Skeletal muscle tissue (tissue), 4 donors: Measurements from ENCODE around the gene PEX16. TPM values are rescaled to one million over a fixed set of nuclear protein-coding genes. Genes with fewer than 3 reads are reported as not detected.

Source experiments
- H3K27ac ChIP-seq: one replicate; pipeline ENCODE4 v1.7.0; 2013; ENCODE audit warnings: mild to moderate bottlenecking, low read depth, low read length, inconsistent platforms
- H3K27me3 ChIP-seq, 3 donors: one replicate each; pipeline ENCODE4 v1.7.0; 2013; ENCODE audit warnings: low read length in 3 of 3; ENCODE audit not compliant: control insufficient read depth in 3 of 3, insufficient read depth in 3 of 3
- H3K36me3 ChIP-seq, 3 donors: one replicate each; pipeline ENCODE4 v1.7.0; 2013; ENCODE audit warnings: low read length in 3 of 3; ENCODE audit not compliant: control insufficient read depth in 3 of 3, insufficient read depth in 3 of 3
- H3K4me1 ChIP-seq, 3 donors: one replicate each; pipeline ENCODE4 v1.7.0; 2013; ENCODE audit warnings: low read length in 3 of 3, mild to moderate bottlenecking in 3 of 3; ENCODE audit not compliant: control insufficient read depth in 3 of 3, insufficient read depth in 3 of 3
- H3K4me3 ChIP-seq, 3 donors: one replicate each; pipeline ENCODE4 v1.7.0; 2013; ENCODE audit warnings: low read length in 3 of 3
- H3K9ac ChIP-seq, 3 donors: one replicate each; pipeline ENCODE4 v1.7.0; 2013; ENCODE audit warnings: low read length in 3 of 3, mild to moderate bottlenecking in 3 of 3, moderate library complexity in 2 of 3, low read depth in 1 of 3
- H3K9me3 ChIP-seq, 3 donors: one replicate each; pipeline ENCODE4 v1.7.0; 2013; ENCODE audit warnings: low read length in 3 of 3; ENCODE audit not compliant: control insufficient read depth in 3 of 3
- total RNA-seq: library from RNA; depleted of rRNA; stranded (reverse); fragments of >200 nt; gene quantifications from one replicate; pipeline ENCODE4 v1.2.3, GENCODE V29; 2014
- donor health status: Osteomylitis.

The PEX16 gene
- total RNA-seq, result 20.4 TPM

GRCh38 chr11:45917623-45918330 is at the start of gene PEX16:
PEX16 (minus strand) TSS chr11:45917877; CDS start chr11:45917811, 66 bp downstream.
- Histone ChIP-seq H3K9me3 (no peaks in the 10 kb centered on the region), H3K4me3 (peak within 1 kb of the TSS; percentile 88 to 99 (median 97)), H3K36me3 (peaks cover 27 to 32% (median 29%) of the 10 kb centered on the region in 3 donors), H3K9ac (peak within 1 kb of the TSS; percentile 89 to 97 (median 96)), H3K27ac (peak within 1 kb of the TSS; percentile 93), H3K4me1 (peaks cover 24 to 31% (median 25%) of the 10 kb centered on the region in 3 donors), H3K27me3 (peaks cover 4 to 8% (median 8%) of the 10 kb centered on the region in 3 donors)

GRCh38 chr11:45964911-45965389 is 47.3 kb upstream of the PEX16 start:
- Histone ChIP-seq H3K4me3 (no peak overlapping the region), H3K9me3 (no peaks in the 10 kb centered on the region), H3K36me3 (peaks cover 27 to 41% (median 31%) of the 10 kb centered on the region in 3 donors), H3K4me1 (no peaks in the 10 kb centered on the region), H3K27me3 (no peaks in the 10 kb centered on the region), H3K9ac (no peak overlapping the region), H3K27ac (no peak overlapping the region)

- Histone ChIP-seq H3K36me3 (peaks cover 9 to 17% (median 14%) of the 10 kb centered on the region in 3 donors), H3K27me3 (no peaks in the 10 kb centered on the region)
These were observed 44.1 kb upstream of the PEX16 start for GRCh38 chr11:45961751-45962240.

GRCh38 chr11:45960387-45961095 is 42.9 kb upstream of the PEX16 start:
- Histone ChIP-seq H3K4me1 (no peaks in the 10 kb centered on the region), H3K9me3 (no peaks in the 10 kb centered on the region), H3K4me3 (no peak overlapping the region), H3K9ac (no peak overlapping the region), H3K27me3 (no peaks in the 10 kb centered on the region), H3K36me3 (peaks cover 7 to 12% (median 12%) of the 10 kb centered on the region in 3 donors), H3K27ac (no peak overlapping the region)

More at GRCh38 chr11:45961751-45962240, 44.1 kb upstream of the PEX16 start:
- Histone ChIP-seq H3K9me3 (no peaks in the 10 kb centered on the region), H3K4me3 (no peak overlapping the region), H3K27ac (no peak overlapping the region), H3K4me1 (no peaks in the 10 kb centered on the region), H3K9ac (no peak overlapping the region)

GRCh38 chr11:45959851-45960250 is 42.2 kb upstream of the PEX16 start:
- Histone ChIP-seq H3K36me3 (peaks cover under 1 to 7% (median 6%) of the 10 kb centered on the region in 3 donors), H3K4me1 (no peaks in the 10 kb centered on the region), H3K9ac (no peak overlapping the region), H3K27ac (no peak overlapping the region), H3K9me3 (no peaks in the 10 kb centered on the region), H3K27me3 (no peaks in the 10 kb centered on the region), H3K4me3 (no peak overlapping the region)

- Histone ChIP-seq H3K36me3 (peaks cover 29 to 54% (median 39%) of the 10 kb centered on the region in 3 donors), H3K4me1 (peaks cover 3 to 8% (median 7%) of the 10 kb centered on the region in 3 donors), H3K27ac (no peak overlapping the region), H3K4me3 (no peak overlapping the region), H3K9ac (no peak overlapping the region), H3K9me3 (no peaks in the 10 kb centered on the region), H3K27me3 (no peaks in the 10 kb centered on the region)
These were observed 32.3 kb upstream of the PEX16 start for GRCh38 chr11:45949992-45950407.

- H3K27ac ChIP-seq, result no peak overlapping the region
- peaks cover 3 to 8% (median 7%) of the 10 kb centered on the region in 3 donors for H3K4me1 ChIP-seq
- H3K27me3 ChIP-seq, result no peaks in the 10 kb centered on the region
- no peaks in the 10 kb centered on the region for H3K9me3 ChIP-seq
- H3K4me3 ChIP-seq, result no peak overlapping the region
- H3K9ac ChIP-seq, result no peak overlapping the region
- peaks cover 28 to 64% (median 38%) of the 10 kb centered on the region in 3 donors for H3K36me3 ChIP-seq
These were observed 30.7 kb upstream of the PEX16 start for GRCh38 chr11:45948356-45948755.

- Histone ChIP-seq H3K9me3 (no peaks in the 10 kb centered on the region), H3K4me3 (no peak overlapping the region), H3K4me1 (peaks cover 3 to 8% (median 7%) of the 10 kb centered on the region in 3 donors), H3K36me3 (peaks cover 26 to 63% (median 33%) of the 10 kb centered on the region in 3 donors), H3K27ac (no peak overlapping the region), H3K9ac (no peak overlapping the region), H3K27me3 (no peaks in the 10 kb centered on the region)
These were observed 30.2 kb upstream of the PEX16 start for GRCh38 chr11:45947885-45948284.

- Histone ChIP-seq H3K27ac (peak overlapping the region; percentile 12), H3K9me3 (no peaks in the 10 kb centered on the region), H3K27me3 (no peaks in the 10 kb centered on the region), H3K36me3 (peaks cover 23 to 65% (median 37%) of the 10 kb centered on the region in 3 donors), H3K9ac (no peak overlapping the region), H3K4me3 (no peak overlapping the region), H3K4me1 (peaks cover 3 to 8% (median 7%) of the 10 kb centered on the region in 3 donors)
These were observed 27.8 kb upstream of the PEX16 start for GRCh38 chr11:45945397-45945999.
